ENCODE data around the gene JARID2.

GRCh38 chr6:15339081-15339480 lies 93.2 kb downstream of the JARID2 start:
- TF ChIP-seq POLR2AphosphoS5 (IDR thresholded peaks at IDR 0.05; ENCODE audit: borderline replicate concordance, low read depth, low read length) (no peak), EZH2 (IDR thresholded peaks at IDR 0.05) (no peak), FOXP2 (optimal IDR thresholded peaks at IDR 0.05; ENCODE audit: control extremely low read depth, extremely low read length, insufficient read depth) (no peak)
